ENCODE results near the gene AOC1.

The AOC1 gene

GRCh38 chr7:150855046-150855445, 2.7 kb downstream of the AOC1 start:
- Mint-ChIP-seq H3K27me3 (ENCODE audit: low read depth, poor library complexity) (peaks cover 28% of the 10 kb centered on the region), H3K27ac (no peak overlapping the region), H3K9me3 (no peaks in the 10 kb centered on the region), H3K36me3 (ENCODE audit: low read depth) (no peaks in the 10 kb centered on the region), H3K4me1 (peaks cover 22% of the 10 kb centered on the region), H3K4me3 (no peak overlapping the region)
- DNase-seq: no peak
- TF ChIP-seq CTCF (IDR thresholded peaks at IDR 0.05): no peak

- Mint-ChIP-seq H3K4me1 (peaks cover 26% of the 10 kb centered on the region), H3K36me3 (ENCODE audit: low read depth) (no peaks in the 10 kb centered on the region), H3K27me3 (ENCODE audit: low read depth, poor library complexity) (peaks cover 25% of the 10 kb centered on the region), H3K4me3 (no peak overlapping the region), H3K27ac (no peak overlapping the region), H3K9me3 (no peaks in the 10 kb centered on the region)
- no peak for DNase-seq
- TF ChIP-seq CTCF (IDR thresholded peaks at IDR 0.05): no peak
Observed at GRCh38 chr7:150855476-150856302, 3.4 kb downstream of the AOC1 start.

GRCh38 chr7:150856303-150857275, 4.3 kb downstream of the AOC1 start:
- Mint-ChIP-seq H3K4me3 (no peak overlapping the region), H3K9me3 (no peaks in the 10 kb centered on the region), H3K27me3 (ENCODE audit: low read depth, poor library complexity) (peaks cover 22% of the 10 kb centered on the region), H3K36me3 (ENCODE audit: low read depth) (no peaks in the 10 kb centered on the region), H3K4me1 (peaks cover 32% of the 10 kb centered on the region), H3K27ac (peak overlapping the region; percentile 48)
- no peak for DNase-seq
- no peak for TF ChIP-seq CTCF (IDR thresholded peaks at IDR 0.05)

- H3K4me1 Mint-ChIP-seq: peaks cover 32% of the 10 kb centered on the region
- H3K27me3 Mint-ChIP-seq (ENCODE audit: low read depth, poor library complexity): peaks cover 18% of the 10 kb centered on the region
- H3K4me3 Mint-ChIP-seq: no peak overlapping the region
- no peaks in the 10 kb centered on the region for H3K36me3 Mint-ChIP-seq (ENCODE audit: low read depth)
- H3K9me3 Mint-ChIP-seq: peaks cover 1% of the 10 kb centered on the region
- no peak for DNase-seq
- H3K27ac Mint-ChIP-seq: no peak overlapping the region
- no peak for TF ChIP-seq CTCF (IDR thresholded peaks at IDR 0.05)
Observed at GRCh38 chr7:150857276-150858055, 5.1 kb downstream of the AOC1 start.

GRCh38 chr7:150858236-150859197, 6.2 kb downstream of the AOC1 start:
- no peak for DNase-seq
- no peak overlapping the region for H3K4me3 Mint-ChIP-seq
- no peaks in the 10 kb centered on the region for H3K36me3 Mint-ChIP-seq (ENCODE audit: low read depth)
- no peak for TF ChIP-seq CTCF (IDR thresholded peaks at IDR 0.05)
- H3K9me3 Mint-ChIP-seq: peaks cover 9% of the 10 kb centered on the region
- H3K27me3 Mint-ChIP-seq (ENCODE audit: low read depth, poor library complexity): peaks cover 16% of the 10 kb centered on the region
- peaks cover 32% of the 10 kb centered on the region for H3K4me1 Mint-ChIP-seq
- no peak overlapping the region for H3K27ac Mint-ChIP-seq

All from nephron progenitor cell (in vitro differentiated cells).